AG04449 (cell line): ENCODE data around the gene DISP3.

Source experiments
- CTCF ChIA-PET: fragments of 350-600 bp; formaldehyde crosslinking; extraction: SDS; loops from one replicate; lab custom pipeline; 2021; ENCODE audit warnings: antibody characterized with exemption; lab: Yijun Ruan, JAX
- POLR2A ChIA-PET: fragments of 400-600, 350-600 bp; formaldehyde crosslinking; extraction: SDS; loops from one replicate; lab custom pipeline; 2020; ENCODE audit warnings: antibody characterized with exemption, inconsistent platforms; lab: Yijun Ruan, JAX
- DNase-seq: peaks from one replicate; pipeline ENCODE4 v3.0.0-alpha.2; 2010; ENCODE audit warnings: low read depth, low spot score
- H3K4me3 ChIP-seq: 2 replicates; pipeline ENCODE4 v1.5.1; 2011; ENCODE audit warnings: low read depth, mild to moderate bottlenecking, control low read depth, low read length
- CTCF ChIP-seq: IDR thresholded peaks from one replicate; pipeline ENCODE4 v1.5.1; 2011; ENCODE audit warnings: mild to moderate bottlenecking, moderate library complexity, low read length, control low read depth, inconsistent platforms; ENCODE audit not compliant: insufficient read depth; ENCODE audit errors: missing control alignments

Gene DISP3

DNA sequence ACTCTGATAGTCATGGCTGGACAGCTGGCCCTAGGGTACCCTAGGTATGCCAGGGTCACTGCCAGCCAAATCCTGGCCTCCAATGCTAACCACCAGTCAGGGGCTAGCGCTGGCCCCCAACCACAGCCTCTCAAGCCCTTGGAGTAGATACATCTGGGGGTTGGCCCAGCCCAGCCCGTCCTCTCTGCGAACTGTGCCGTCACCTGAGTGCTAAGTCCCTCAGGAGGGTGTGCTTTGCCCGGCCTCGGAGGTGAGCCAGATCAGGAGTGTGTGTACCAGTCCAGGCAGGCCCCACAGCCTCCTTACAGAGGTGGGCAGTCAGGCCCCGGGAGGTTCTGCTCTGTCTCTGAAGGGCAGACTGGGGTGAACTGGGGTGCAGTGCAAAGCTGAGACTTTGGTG lies 34.0 kb upstream of the DISP3 start:
- H3K4me3 ChIP-seq = no peak overlapping the region
- TF ChIP-seq CTCF = no peak
- DNase-seq = no peak
- ChIA-PET CTCF (no interaction called here), POLR2A (no interaction called here)

GRCh38 chr1:11447903-11448302 lies 31.1 kb upstream of the DISP3 start:
- POLR2A ChIA-PET = no interaction called here
- no peak for TF ChIP-seq CTCF
- no peak overlapping the region for H3K4me3 ChIP-seq
- no peak for DNase-seq
- CTCF ChIA-PET = no interaction called here

GRCh38 chr1:11448373-11449099 lies 30.4 kb upstream of the DISP3 start:
- no peak for TF ChIP-seq CTCF
- CTCF ChIA-PET = no interaction called here
- POLR2A ChIA-PET = no interaction called here
- no peak overlapping the region for H3K4me3 ChIP-seq
- DNase-seq = no peak

DNA sequence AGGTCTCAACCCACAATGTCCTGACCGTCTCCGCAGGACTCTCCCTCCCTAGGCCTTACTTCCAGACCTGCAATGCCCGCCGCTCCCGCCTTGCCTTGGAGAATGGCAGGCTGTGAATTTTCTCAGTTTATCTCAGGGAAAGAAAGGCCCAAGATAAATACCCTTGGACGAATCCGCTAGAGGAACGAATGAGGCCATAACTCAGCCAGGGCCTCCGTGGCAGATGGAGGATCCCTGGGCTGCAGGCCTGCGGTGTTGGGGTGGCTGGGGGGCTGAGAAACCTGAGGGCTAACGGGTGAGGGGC lies 29.9 kb upstream of the DISP3 start:
- no peak for DNase-seq
- ChIA-PET POLR2A (no interaction called here), CTCF (no interaction called here)
- TF ChIP-seq CTCF = no peak
- H3K4me3 ChIP-seq = no peak overlapping the region

GRCh38 chr1:11450310-11450709 lies 28.6 kb upstream of the DISP3 start:
- no peak for TF ChIP-seq CTCF
- no peak for DNase-seq
- ChIA-PET CTCF (no interaction called here), POLR2A (no interaction called here)
- no peak overlapping the region for H3K4me3 ChIP-seq

DNA sequence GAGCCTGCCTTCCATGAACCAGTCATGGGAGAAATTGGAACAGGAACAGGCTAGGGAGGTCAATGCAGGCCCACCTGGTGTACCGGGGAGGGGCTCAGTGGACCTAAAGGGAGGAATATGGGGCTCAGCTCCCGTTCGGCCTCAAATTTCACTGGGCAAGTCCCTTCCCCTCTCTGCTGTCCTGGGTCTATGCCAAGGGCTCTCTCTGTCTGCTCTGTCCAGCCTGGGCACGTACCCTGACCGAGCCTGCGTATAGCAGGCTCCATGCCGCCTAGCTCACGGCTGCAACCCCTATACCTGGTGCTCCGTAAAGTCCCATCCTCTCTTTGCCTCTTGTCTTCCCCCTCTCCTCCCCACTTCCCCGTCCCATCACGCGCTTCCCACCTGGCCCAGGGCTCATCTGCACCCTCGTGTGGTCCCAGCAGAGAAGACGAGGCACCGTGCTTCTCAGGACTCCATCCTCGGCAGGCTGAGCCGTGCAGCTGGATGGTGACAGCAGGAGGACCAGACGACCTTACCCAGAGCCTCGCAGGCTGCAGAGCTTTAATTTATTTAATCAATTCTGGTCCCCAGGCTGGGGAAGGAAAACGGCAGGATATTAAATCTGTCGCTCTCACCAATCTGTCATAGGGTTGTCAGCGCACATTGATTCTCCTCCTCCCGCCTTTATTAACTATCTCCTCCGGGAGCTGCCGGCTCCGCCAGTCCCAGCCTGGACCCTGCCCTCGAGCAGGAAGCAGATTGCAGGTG lies 25.0 kb upstream of the DISP3 start:
- H3K4me3 ChIP-seq = no peak overlapping the region
- DNase-seq = no peak
- TF ChIP-seq CTCF = no peak
- ChIA-PET CTCF (no interaction called here), POLR2A (no interaction called here)
